ENCODE measurements around the gene BCAS1. TPM values are rescaled to one million over a fixed set of nuclear protein-coding genes. Genes with fewer than 3 reads are reported as not detected.

The BCAS1 gene
- total and polyA plus RNA-seq, 10 donors: 0.23 to 1.3 (median 0.55) TPM; not detected in 2

DNA sequence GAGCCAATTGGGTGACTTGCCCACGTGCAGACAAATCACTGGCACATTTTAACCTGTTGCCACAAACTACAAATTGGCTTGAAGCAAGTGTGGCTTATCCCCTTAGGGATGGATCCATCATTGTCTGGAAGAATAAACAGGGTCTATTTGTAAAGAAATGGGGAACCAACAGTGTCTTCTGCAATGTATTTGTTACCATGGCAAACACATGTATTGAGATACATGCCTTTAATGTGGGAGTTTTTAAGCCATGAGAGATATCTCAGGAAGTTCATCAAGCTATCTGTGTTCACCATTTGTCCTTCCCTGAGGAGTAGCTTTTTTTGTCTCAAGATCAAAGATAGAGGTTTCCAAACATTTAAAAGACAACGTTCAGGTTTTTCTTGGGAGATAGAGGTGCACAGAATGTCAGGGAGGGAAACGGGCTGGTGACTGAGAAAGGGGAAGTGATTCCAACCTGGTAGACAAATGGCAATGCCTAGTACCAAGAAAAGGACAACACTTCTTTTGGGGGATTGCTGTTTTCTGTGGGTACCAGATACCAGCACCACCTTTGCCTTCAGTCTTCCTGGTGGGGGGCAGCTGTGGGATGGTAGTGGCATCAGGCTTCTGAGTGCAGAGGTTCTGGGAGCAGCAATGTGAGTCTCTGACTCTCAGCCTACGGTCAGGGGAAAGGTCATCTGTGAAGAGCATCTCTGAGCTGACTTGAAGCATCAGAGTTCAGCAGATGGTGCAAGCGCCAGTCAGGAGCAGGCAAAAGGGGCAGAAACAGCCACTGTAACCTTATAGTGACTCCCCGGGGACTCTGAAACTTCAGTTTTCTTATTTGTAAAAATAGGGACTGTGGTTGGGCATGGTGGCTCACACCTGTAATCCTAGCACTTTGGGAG lies 20.1 kb upstream of the BCAS1 start:
- Histone ChIP-seq H3K27ac (no peak overlapping the region), H3K4me1 (peaks cover 0 to 5% (median 0%) of the 10 kb centered on the region in 6 donors), H3K4me3 (no peak overlapping the region), H3K9me3 (no peaks in the 10 kb centered on the region), H3K36me3 (no peaks in the 10 kb centered on the region), H3K27me3 (replicated peaks in 1 of 7) (peaks cover 0 to 8% (median 0%) of the 10 kb centered on the region in 7 donors)
- no peak for TF ChIP-seq POLR2A (IDR thresholded peaks at IDR 0.05)
- TF ChIP-seq POLR2AphosphoS5 (IDR thresholded peaks at IDR 0.05): no peak
- TF ChIP-seq, protein P1, sequence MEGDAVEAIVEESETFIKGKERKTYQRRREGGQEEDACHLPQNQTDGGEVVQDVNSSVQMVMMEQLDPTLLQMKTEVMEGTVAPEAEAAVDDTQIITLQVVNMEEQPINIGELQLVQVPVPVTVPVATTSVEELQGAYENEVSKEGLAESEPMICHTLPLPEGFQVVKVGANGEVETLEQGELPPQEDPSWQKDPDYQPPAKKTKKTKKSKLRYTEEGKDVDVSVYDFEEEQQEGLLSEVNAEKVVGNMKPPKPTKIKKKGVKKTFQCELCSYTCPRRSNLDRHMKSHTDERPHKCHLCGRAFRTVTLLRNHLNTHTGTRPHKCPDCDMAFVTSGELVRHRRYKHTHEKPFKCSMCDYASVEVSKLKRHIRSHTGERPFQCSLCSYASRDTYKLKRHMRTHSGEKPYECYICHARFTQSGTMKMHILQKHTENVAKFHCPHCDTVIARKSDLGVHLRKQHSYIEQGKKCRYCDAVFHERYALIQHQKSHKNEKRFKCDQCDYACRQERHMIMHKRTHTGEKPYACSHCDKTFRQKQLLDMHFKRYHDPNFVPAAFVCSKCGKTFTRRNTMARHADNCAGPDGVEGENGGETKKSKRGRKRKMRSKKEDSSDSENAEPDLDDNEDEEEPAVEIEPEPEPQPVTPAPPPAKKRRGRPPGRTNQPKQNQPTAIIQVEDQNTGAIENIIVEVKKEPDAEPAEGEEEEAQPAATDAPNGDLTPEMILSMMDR (IDR thresholded peaks at IDR 0.05 in 8 of 11, conservative IDR thresholded peaks at IDR 0.05 in 3 of 11): no peak
- DNase-seq: no peak
- WGBS, 5 donors: 51 to 55% (median 52%) methylated on average over 6 of the region's 6 CpGs
- intact Hi-C loops (cut with DNase I; ENCODE audit: low total_unique reads): no loop called here

DNA sequence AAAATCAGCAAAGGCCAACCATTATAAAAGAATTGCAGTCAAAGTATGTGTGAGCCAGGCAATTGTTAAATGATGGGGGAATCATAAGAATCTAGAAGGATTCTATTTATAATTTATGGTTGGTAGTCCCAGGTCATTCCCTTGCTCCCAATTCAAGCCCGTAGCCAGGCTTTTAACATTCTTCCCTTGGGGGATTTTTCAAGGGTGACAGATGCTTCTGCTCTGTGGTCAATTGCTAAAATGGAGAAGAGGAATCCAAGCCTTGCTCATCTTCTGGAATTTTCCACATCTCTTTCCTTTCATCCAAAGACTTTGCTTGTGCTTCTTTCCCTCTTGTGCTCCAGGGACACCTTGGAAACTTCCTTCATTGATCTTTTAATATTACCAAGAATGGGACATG lies 18.0 kb upstream of the BCAS1 start:
- Histone ChIP-seq H3K9me3 (no peaks in the 10 kb centered on the region), H3K27me3 (replicated peaks in 1 of 7) (no peaks in the 10 kb centered on the region), H3K36me3 (no peaks in the 10 kb centered on the region), H3K4me1 (peaks cover 0 to 5% (median 0%) of the 10 kb centered on the region in 6 donors), H3K27ac (no peak overlapping the region), H3K4me3 (no peak overlapping the region)
- intact Hi-C loops (cut with DNase I; ENCODE audit: low total_unique reads): no loop called here
- TF ChIP-seq, protein P1 (IDR thresholded peaks at IDR 0.05 in 8 of 11, conservative IDR thresholded peaks at IDR 0.05 in 3 of 11): no peak
- TF ChIP-seq POLR2A (IDR thresholded peaks at IDR 0.05): no peak
- TF ChIP-seq POLR2AphosphoS5 (IDR thresholded peaks at IDR 0.05): no peak
- DNase-seq: no peak
- WGBS, 5 donors: 48 to 79% (median 68%) methylated on average over 1 of the region's 1 CpG

DNA sequence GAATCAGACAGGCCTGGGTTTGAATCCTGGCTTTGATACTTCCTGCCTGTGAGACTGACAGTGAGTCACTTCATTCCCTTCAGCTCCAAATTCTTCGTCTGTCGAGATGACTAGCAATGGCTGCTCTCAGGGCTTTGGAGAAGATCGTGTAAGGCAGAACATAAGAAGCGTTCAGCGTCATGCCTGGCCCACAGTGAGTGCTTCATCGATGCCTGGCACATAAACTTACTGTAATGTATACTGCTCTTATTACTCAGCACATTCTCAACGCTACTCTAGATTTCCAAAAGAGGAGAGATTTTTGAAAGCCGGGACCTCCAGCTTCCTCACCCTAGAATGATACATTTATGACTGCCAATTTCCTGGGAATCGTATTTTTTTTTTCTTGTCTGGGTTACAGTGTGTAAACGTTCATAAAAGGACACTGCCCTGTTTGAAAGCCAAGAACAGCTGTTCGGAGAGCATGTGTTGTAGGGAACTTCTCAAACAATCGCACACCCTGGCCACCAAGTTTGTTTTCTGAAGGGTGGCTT lies 16.2 kb upstream of the BCAS1 start:
- Histone ChIP-seq H3K4me3 (no peak overlapping the region), H3K27me3 (replicated peaks in 1 of 7) (no peaks in the 10 kb centered on the region), H3K27ac (no peak overlapping the region), H3K9me3 (no peaks in the 10 kb centered on the region), H3K4me1 (peaks cover 0 to 5% (median 0%) of the 10 kb centered on the region in 6 donors), H3K36me3 (no peaks in the 10 kb centered on the region)
- intact Hi-C loops (cut with DNase I; ENCODE audit: low total_unique reads): no loop called here
- TF ChIP-seq, protein P1 (IDR thresholded peaks at IDR 0.05 in 8 of 11, conservative IDR thresholded peaks at IDR 0.05 in 3 of 11): no peak
- TF ChIP-seq POLR2A (IDR thresholded peaks at IDR 0.05) (no peak), POLR2AphosphoS5 (IDR thresholded peaks at IDR 0.05) (no peak)
- WGBS, 5 donors: 72 to 86% (median 83%) methylated on average over 12 of the region's 12 CpGs
- DNase-seq: no peak

DNA sequence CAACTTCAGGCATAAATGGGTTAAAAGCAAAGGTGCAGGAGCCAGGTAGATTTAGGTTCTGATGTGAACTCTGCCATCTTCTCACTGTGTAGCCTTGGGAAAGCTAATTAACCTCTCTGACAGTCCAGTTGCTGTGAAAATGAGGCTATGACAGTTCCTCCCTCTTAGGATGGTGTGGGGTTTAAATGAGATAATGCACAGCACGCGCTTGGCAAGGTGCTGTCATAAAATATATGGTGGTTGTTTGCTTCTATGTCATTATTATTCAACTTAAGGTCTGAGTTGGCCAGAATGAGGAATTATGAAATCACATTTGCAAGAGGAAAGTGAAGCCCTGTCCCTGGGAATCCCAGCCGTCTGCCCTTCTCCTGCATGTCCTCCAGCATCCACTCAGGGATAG lies 15.5 kb upstream of the BCAS1 start:
- peaks cover 0 to 5% (median 0%) of the 10 kb centered on the region in 6 donors for H3K4me1 ChIP-seq
- TF ChIP-seq POLR2A (IDR thresholded peaks at IDR 0.05) (no peak), POLR2AphosphoS5 (IDR thresholded peaks at IDR 0.05) (no peak)
- TF ChIP-seq, protein P1 (IDR thresholded peaks at IDR 0.05 in 8 of 11, conservative IDR thresholded peaks at IDR 0.05 in 3 of 11): no peak
- WGBS, 5 donors: 83 to 89% (median 87%) methylated on average over 3 of the region's 3 CpGs

More for the DNA sequence above, 15.5 kb upstream of the BCAS1 start:
- H3K36me3 ChIP-seq: no peaks in the 10 kb centered on the region
- H3K4me3 ChIP-seq: no peak overlapping the region
- no peak overlapping the region for H3K27ac ChIP-seq
- no peak for DNase-seq
- intact Hi-C loops (cut with DNase I; ENCODE audit: low total_unique reads): no loop called here
- H3K9me3 ChIP-seq: no peaks in the 10 kb centered on the region
- H3K27me3 ChIP-seq (replicated peaks in 1 of 7): no peaks in the 10 kb centered on the region
